HG03175 (cell line): Measurements from ENCODE around the gene VASN.

Source experiments
- ATAC-seq: cut with Tn5 transposase; IDR thresholded peaks from one replicate; pipeline ENCODE4 v1.9.1; 2021; ENCODE audit warnings: mild to moderate bottlenecking, moderate library complexity; ENCODE audit not compliant: unreplicated experiment

The VASN gene

DNA sequence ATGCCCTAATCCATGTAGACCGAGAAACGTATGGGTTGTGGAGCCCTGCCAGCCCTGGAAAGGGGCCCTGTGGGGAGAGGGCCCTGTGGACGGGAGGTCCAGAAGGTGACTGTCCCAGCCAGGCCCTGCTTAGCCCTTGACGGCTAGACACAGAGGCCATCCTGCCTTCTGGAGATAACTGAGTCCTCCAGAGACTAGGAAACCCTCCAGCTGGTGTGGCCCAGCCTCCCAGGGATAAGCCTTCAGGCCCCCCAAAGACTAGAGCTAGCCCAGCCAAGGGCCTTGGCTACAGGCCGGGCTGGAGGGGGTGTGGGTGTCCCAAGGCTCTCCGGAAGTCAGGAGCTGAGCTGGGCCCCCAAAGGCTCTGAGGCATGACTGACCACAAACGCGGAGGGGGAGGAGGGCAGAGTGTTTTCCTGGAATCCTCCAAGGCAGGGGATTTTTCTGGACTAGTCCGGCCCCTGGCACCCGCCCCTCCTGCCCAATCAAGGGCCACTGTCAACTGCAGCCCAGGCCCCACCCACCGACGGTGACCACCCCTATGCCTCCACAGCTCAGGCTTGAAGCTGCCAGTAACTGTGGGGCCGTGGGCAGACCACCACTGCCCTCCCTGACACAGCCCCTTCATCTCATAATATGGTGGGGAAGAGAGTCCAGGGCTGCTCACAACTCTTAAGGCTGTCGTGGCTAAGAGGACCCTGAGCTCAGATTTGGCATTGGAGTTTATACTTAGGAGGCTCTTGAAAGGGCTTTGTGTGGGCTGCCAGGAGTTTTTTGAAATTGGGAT, 885 bp upstream of the VASN start:
- no peak for ATAC-seq

DNA sequence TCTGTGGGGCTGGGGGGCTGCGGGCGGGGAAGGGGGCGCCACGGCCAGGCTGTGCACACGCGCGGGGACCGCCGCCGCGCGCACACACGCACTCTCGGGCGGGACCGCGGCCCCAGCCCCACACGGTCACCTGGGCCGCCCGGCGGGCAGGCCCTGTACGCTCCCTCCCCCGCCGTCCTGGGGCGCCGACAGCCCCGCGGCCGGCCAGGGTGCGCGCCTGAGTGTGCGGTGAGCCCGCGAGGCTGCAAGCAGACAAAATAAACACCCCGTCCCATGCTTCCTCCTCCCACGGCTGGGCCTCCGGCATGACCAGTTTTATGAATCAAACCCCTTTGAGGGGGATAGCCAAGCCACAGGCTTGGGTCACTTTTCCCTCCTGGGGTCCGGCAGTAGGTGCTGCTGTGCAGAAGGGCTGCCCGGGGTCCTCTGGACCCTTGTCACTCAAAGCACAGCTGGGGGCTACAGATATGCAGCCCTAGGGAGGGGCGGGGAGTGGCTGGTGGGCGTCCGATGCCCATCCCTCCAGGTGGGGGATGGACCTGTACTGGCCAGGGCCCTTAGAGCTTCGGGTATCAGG, 441 bp downstream of the VASN start:
- peak; percentile 37 for ATAC-seq

DNA sequence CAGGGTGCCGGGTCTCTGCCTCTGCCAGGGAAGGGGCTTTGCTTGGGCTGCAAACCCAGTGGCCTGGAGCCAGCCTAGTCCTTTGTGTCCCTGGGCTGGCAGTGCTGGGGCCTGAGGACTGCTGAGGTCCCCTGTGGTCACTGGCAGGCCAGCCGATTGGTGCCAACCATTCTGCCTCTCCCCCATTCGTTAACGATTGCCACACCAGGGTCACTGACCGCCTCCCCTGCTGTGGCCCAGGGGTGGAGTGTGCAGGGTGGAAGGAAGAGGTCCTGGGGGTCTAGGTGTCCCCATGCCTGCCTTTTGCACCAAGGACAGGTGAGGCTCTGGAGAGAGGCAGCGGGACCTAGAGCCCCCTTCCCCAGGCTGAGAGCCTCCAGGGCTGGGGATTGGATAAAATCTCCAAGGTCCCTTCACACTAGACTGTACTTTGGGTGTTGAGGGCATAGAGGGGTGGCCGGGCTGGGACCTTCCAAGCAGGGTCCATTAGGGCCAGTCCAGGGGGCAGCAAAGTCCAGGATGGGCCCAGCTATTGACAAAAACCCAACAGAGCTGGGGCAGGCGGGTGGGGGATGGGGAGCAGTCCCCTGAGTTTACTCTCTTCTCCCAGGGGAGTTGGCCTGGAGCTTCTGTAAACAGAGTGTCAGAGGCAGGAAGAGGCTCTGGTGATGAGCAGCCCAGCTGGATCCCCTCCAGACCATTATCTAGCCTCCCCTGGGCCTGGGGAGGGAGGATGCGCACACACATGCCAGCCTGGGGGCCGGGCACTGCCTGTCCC, 1.1 kb downstream of the VASN start:
- no peak for ATAC-seq

DNA sequence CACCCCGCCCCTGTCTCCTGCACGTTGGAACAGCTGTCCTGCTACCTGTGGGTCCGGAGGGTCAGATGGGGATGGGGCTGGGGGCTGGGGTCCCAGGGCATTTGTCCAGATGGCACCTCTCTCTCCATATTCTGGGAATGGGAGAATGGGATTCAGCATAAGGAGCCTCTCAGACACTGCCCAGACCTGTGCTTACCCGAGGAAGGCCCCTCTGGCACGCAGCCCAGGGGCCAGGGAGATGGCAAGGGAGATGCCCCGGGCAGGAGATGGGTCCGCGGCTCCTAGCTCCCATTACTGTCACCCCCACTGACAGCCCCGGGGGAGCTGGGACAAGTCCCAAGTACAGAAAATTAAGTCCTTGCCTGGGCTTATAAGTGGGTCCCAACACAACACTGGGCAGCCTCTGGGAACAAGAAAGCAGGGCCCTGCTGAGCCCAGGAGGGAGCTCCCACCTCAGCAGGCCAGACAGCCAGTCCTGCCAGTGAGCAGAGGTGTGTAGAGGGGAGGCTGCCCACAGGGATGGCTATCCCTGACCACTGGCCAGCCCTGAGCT, 1.8 kb downstream of the VASN start:
- no peak for ATAC-seq

DNA sequence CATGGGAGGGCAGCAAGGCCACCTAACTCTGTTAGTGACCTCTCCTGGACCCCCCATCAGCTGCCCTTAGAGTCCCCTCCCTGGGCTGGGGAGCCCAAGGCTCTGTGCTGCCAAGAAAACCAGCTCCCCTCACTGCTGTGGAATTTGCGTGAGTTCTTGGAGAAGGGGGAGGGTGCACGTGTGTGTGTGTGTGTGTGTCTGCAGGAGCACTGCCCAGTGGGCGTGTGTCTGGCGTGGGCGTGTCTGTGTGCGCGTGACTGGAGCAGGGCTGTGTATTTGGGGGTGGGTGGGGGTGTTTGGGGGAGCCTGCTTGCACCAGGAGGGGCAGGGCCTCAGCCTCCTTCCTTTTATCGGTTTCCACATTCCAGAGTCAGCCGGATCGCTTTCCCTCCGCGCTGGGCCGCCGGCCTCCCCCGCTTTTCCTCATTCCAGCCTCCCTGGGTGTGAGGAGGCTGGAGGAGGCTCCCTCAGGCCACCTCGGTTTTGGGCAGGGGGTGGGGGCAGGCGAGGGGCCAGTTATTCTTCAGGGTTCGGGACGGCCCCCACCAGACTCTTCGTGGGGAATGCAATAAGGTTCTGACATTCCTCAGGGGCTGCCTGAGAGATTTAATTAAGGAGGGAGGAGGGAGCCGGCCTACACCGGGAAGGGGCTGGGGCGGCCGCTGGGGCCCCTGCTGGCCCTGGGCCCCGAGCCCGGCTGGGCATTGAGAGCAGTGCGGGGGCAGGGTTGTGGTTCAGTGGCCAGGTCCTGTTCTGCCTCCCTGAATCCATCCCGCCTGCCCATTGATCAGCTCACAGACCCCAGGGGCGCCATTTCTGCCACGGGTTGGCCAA, 2.5 kb downstream of the VASN start:
- no peak for ATAC-seq

DNA sequence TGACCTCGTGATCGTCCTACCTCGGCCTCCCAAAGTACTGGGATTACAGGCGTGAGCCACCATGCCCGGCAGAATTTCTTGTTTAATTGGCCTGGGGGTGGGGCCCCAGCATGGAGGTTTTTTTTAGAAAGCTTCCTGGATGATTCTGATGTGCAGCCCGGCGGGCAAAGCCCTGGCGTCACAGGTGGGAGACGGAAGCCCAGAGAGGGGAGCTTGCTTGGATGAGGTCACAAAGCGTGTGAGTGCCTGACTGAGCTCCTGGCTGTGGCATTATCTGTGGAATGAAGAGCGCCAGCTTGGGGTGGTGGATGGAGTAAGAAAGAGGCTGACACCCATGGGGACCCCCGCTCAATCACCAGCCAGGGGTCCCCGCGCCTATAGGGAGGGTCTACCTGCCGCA, 4.1 kb downstream of the VASN start:
- ATAC-seq, result no peak

DNA sequence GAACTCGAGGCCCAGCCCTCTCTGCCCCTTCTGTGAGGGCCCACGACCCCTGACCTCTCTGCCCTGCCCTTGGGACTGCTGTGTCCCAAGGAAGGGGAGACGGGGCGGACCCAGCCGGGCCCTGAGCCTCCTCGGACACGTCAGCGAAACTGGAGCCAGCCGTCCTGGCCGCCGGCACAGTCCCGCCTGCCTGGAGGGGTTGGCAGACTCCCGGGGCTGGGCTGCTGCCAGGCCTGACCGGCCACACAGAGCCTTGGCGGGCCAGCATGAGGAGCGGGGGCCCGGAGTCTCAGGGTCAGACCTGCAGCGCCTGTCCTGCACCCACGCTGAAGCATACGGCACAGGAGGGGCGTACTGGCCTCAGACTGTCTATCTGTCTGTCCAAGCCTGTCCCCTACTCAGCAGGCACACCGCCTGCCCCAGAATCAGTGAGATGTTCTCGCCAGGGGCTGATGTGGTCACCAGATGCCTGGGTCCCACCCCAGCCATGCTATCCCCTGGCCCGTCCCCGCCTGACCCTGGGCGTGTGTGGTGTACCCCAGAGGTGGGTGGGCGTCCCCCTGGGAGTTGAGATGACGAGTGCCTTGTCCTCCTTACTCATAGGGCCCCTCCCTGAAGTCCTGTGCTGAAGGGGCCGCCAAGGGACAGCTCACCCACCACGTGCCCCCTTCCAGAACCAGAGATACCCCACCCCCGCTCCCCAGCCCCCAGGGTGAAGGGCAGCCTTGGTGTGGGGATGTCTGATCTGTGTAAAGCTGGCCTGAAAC, 4.7 kb downstream of the VASN start:
- no peak for ATAC-seq

DNA sequence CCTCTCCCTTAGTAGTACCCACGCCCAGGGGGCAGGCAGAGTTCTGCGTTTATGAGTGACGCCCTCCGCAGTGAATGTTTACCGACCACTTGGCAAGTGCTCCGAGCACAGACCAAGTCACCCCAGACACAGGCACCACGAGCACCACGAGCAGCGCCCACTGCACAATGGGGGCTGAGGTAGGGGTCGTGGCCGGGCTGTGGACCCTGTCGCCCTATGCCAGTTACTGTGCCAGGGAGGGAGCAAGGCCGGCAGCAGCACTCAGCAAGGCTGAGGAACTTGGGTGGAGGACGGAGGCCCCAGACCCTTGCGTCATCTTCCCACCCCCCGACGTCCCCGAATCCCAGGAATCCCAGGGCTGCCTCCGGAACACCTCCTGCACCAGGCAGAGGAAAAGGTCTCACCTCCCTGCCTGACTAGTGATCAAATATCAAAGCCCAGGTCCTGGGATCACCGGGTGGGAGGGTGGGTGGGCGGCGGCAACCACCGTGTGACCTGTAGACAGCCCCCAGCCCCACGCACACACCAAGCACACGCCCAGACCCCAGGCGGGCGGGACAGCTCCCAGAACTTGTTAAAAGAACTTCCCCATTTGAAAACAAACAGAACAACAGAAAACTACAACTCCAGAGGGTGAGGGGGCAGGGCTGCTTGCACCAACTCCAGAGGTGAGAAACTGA, 5.4 kb downstream of the VASN start:
- ATAC-seq, result no peak

DNA sequence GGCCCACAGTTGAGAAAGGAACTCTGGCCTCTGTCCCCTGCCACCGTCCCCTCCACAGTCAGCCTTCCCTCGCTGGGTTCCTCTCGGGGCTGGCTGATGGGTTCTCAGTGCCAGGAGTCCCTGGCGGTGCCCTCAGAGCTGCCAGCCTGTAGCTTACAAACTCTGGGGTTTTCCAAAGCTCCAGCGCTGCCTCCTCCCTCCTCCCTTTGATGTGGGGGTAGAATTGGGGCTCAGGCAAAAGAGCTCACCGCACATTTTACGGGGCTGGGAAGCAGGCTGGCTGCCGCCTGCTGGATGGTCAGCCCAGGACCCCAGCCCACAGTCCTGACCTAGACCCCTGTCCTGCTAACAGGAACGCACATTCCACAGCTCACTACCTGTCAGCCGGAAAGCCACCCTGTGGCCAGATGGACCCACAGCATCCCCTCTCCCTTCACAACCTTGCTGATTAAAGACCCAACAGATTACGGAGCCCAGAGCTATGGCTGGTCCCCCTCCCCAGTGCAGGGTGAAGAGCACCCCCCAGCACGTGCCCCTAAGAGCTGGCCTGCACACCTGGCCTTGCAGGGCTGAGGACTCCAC, 6.0 kb downstream of the VASN start:
- ATAC-seq, result no peak

DNA sequence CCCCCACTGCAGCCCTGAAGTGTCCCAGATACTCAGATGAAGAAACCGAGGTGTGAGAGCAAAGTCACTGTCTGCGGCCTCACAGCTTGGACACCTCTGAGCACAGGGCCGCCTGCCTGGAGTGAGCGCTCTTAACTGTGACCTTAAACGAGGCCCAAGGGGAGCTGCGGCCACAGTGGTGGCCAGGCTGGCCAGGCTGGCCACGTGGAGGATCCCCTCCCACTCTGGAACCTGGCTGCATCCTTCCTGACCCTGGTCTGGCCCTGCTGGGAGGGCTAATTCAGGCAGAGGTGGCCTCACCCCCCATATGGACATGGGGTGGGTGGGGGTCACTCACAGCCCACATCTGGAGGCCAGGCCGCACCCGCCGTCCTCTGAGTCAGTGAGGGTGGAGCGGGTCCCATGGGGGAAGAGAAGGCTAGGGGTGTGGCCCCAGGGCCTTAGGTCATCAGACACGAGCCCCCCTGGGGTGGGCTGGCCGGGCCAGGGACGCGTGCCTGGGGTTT, 6.6 kb downstream of the VASN start:
- ATAC-seq, result no peak

DNA sequence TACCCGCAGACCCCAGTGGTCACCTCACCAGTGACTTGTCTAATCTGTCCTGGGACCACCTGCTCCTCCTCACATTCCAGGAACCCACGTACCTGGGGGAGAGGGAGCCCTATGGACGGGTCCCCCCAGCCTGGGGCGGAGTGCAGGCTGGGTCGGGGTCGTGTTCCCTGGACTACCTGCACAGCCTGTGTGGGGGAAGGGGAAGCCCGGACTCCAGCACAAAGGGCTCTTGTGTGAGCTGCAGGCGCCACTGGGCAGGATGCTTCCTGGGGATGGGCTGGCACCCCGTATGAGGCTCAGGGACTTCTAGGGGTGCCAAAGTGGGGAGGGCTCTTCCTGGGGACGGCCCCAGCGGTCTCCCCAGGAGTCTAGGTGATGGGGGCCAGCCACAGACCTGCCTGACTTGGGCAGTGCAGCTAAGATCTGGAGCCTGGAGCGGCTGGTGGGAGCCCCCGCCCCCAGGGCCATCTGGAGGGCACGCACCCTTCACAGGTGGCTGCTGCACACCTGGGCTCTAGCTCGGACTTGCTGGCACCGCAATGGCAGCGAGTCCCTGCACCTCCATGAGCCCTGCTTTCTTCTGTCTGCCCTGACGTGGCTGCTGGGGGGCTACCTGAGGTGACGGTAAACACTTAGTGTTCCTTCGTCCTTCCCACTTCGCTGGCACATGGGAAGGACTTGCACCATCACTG, 7.5 kb downstream of the VASN start:
- ATAC-seq, result no peak

DNA sequence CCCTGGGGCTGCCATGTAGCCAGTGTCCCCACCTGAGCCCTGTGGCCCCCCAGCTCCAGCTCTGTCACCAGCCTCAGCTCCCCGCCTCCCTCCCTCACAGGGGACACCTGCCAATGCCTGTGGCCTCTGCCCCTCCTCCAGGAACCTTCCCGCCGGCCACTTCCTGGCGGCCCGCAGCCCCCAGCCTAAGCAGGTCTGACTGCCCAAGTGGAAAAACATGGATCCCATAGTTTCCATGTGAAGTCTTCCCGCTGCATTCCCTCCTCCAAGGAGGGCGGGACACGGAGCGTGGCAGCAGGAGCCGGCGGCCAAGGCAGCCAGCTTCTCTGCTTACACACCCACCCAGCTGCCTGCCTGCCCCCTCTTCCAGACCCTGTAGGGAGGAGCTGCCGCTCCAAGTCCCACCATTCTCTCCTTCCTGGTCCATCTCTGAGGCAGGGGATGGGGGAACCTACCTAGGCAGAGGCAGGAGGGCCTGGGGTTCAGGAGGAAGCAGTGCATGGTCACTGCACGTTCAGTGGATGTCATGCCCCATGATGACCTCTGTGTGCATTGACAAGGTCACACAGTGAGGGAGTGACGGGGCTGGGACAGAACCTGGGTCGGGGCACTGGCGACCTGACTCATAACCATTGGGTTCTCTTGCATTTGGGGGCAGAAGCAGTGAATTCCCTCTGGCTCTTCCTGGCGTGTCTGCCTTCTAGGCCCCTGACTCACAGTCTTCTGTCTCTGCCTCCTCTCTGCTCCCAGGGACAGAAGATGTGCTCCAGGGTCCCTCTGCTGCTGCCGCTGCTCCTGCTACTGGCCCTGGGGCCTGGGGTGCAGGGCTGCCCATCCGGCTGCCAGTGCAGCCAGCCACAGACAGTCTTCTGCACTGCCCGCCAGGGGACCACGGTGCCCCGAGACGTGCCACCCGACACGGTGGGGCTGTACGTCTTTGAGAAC, 8.7 kb downstream of the VASN start:
- no peak for ATAC-seq

DNA sequence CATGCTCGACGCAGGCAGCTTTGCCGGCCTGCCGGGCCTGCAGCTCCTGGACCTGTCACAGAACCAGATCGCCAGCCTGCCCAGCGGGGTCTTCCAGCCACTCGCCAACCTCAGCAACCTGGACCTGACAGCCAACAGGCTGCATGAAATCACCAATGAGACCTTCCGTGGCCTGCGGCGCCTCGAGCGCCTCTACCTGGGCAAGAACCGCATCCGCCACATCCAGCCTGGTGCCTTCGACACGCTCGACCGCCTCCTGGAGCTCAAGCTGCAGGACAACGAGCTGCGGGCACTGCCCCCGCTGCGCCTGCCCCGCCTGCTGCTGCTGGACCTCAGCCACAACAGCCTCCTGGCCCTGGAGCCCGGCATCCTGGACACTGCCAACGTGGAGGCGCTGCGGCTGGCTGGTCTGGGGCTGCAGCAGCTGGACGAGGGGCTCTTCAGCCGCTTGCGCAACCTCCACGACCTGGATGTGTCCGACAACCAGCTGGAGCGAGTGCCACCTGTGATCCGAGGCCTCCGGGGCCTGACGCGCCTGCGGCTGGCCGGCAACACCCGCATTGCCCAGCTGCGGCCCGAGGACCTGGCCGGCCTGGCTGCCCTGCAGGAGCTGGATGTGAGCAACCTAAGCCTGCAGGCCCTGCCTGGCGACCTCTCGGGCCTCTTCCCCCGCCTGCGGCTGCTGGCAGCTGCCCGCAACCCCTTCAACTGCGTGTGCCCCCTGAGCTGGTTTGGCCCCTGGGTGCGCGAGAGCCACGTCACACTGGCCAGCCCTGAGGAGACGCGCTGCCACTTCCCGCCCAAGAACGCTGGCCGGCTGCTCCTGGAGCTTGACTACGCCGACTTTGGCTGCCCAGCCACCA, 9.7 kb downstream of the VASN start:
- ATAC-seq, result no peak

DNA sequence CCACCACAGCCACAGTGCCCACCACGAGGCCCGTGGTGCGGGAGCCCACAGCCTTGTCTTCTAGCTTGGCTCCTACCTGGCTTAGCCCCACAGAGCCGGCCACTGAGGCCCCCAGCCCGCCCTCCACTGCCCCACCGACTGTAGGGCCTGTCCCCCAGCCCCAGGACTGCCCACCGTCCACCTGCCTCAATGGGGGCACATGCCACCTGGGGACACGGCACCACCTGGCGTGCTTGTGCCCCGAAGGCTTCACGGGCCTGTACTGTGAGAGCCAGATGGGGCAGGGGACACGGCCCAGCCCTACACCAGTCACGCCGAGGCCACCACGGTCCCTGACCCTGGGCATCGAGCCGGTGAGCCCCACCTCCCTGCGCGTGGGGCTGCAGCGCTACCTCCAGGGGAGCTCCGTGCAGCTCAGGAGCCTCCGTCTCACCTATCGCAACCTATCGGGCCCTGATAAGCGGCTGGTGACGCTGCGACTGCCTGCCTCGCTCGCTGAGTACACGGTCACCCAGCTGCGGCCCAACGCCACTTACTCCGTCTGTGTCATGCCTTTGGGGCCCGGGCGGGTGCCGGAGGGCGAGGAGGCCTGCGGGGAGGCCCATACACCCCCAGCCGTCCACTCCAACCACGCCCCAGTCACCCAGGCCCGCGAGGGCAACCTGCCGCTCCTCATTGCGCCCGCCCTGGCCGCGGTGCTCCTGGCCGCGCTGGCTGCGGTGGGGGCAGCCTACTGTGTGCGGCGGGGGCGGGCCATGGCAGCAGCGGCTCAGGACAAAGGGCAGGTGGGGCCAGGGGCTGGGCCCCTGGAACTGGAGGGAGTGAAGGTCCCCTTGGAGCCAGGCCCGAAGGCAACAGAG, 10.5 kb downstream of the VASN start:
- no peak for ATAC-seq

DNA sequence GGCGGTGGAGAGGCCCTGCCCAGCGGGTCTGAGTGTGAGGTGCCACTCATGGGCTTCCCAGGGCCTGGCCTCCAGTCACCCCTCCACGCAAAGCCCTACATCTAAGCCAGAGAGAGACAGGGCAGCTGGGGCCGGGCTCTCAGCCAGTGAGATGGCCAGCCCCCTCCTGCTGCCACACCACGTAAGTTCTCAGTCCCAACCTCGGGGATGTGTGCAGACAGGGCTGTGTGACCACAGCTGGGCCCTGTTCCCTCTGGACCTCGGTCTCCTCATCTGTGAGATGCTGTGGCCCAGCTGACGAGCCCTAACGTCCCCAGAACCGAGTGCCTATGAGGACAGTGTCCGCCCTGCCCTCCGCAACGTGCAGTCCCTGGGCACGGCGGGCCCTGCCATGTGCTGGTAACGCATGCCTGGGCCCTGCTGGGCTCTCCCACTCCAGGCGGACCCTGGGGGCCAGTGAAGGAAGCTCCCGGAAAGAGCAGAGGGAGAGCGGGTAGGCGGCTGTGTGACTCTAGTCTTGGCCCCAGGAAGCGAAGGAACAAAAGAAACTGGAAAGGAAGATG, 11.2 kb downstream of the VASN start:
- no peak for ATAC-seq
